Measurements from ENCODE around the gene KIAA0930.

DNA sequence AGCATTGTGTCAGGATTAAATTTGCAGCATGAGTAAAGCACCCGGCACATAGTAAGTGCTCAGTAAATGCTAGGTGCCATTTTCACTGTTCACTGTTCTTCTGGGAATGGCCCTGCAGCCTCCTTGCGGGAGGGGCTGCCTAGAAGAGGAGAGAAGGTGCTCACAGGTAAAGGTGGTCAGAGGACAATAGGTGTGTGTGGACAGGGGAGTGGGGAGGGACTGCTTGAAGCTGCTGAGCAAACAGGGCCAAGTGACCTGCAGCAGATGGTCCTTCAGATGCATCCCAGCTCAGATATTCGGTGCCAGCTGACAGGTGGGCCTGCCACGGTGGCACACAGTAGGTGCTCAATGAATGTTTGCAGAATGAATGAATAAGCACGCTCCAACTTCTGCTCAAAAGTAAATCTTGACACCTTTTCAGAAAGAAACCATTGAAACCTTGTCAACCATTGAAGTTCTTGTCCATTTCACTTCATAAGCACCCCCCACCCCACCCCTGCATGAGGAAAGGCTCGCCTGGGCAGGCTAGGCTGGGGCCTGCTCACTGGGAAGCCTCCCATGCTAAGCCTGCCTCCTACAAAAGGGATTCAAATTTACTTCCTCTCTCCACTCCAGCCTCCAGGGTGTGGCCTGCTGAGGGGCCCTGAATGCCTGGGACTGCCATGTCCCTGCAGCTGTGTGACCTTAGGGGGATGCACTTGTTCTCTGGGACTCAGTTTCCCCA lies 1.6 kb downstream of the KIAA0930 start:
- TF ChIP-seq EZH2 (IDR thresholded peaks at IDR 0.05; ENCODE audit: insufficient read depth, poor library complexity, severe bottlenecking) (no peak), EZH2phosphoT487 (IDR thresholded peaks at IDR 0.05; ENCODE audit: insufficient read depth, low read depth) (no peak)

Data from GM23248 (cell line).